ENCODE results near the gene EHD4. TPM values are rescaled to one million over a fixed set of nuclear protein-coding genes. Genes with fewer than 3 reads are reported as not detected.

The EHD4 gene
- polyA plus RNA-seq, 2 donors: 12.7 to 13.4 TPM

DNA sequence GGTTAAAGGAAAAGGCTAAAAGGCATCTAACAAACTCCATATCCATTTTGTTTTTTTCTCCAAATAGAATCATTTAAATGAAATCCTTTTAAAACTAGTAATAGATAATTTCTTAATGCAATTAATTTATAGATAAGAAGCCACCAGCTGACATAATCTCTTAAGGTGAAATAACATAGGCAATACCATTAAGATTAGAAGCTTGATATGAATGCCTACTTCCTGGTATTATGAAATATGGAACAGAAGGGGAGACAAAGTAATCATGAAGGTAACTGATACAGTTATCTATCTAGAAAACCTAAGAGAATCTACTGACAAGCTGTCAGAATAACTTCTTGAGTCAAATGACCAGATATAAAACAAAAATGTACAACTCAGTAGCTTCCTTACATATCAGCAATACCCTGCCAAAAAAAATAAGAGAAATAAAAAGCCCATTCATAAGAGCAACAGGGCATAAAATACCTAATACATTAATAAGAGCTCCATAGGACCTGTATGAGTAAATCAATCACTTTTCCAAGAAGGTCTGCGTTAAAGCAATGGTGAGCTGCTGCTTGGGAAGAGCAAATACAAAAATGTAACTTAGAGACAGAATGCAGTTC, 10.7 kb downstream of the EHD4 start:
- Histone ChIP-seq H3K9me3 (ENCODE audit: control insufficient read depth in 2 of 2, insufficient read depth in 1 of 2, low read depth in 1 of 2, low read length in 1 of 2) (no peaks in the 10 kb centered on the region), H3K4me3 (ENCODE audit: low read depth in 1 of 2, low read length in 2 of 2) (no peak overlapping the region), H3K27ac (ENCODE audit: low read depth in 2 of 2, low read length in 1 of 2) (no peak overlapping the region), H3K27me3 (ENCODE audit: control insufficient read depth in 1 of 2, insufficient read depth in 2 of 2, low read length in 2 of 2) (no peaks in the 10 kb centered on the region), H3K4me1 (ENCODE audit: control insufficient read depth in 2 of 2, insufficient read depth in 2 of 2, low read length in 1 of 2) (peaks cover 0 to 8% of the 10 kb centered on the region in 2 donors), H3K36me3 (ENCODE audit: control insufficient read depth in 2 of 2, insufficient read depth in 2 of 2, low read length in 1 of 2) (no peaks in the 10 kb centered on the region)
- 58 to 59% methylated on average over 1 of the region's 1 CpG for WGBS, 2 donors

GRCh38 chr15:41961001-41961518, 11.3 kb downstream of the EHD4 start:
- no peak overlapping the region for H3K27ac ChIP-seq (ENCODE audit: low read depth in 2 of 2, low read length in 1 of 2)
- no peaks in the 10 kb centered on the region for H3K27me3 ChIP-seq (ENCODE audit: control insufficient read depth in 1 of 2, insufficient read depth in 2 of 2, low read length in 2 of 2)
- 51 to 63% methylated on average over 2 of the region's 2 CpGs for WGBS, 2 donors
- peaks cover 0 to 4% of the 10 kb centered on the region in 2 donors for H3K4me1 ChIP-seq (ENCODE audit: control insufficient read depth in 2 of 2, insufficient read depth in 2 of 2, low read length in 1 of 2)
- H3K36me3 ChIP-seq (ENCODE audit: control insufficient read depth in 2 of 2, insufficient read depth in 2 of 2, low read length in 1 of 2): peaks cover 0 to 2% of the 10 kb centered on the region in 2 donors
- no peak overlapping the region for H3K4me3 ChIP-seq (ENCODE audit: low read depth in 1 of 2, low read length in 2 of 2)
- H3K9me3 ChIP-seq (ENCODE audit: control insufficient read depth in 2 of 2, insufficient read depth in 1 of 2, low read depth in 1 of 2, low read length in 1 of 2): no peaks in the 10 kb centered on the region

GRCh38 chr15:41958002-41958420, 14.3 kb downstream of the EHD4 start:
- H3K4me3 ChIP-seq (ENCODE audit: low read depth in 1 of 2, low read length in 2 of 2): no peak overlapping the region
- no peaks in the 10 kb centered on the region for H3K9me3 ChIP-seq (ENCODE audit: control insufficient read depth in 2 of 2, insufficient read depth in 1 of 2, low read depth in 1 of 2, low read length in 1 of 2)
- H3K27ac ChIP-seq (ENCODE audit: low read depth in 2 of 2, low read length in 1 of 2): no peak overlapping the region
- peaks cover 0 to 7% of the 10 kb centered on the region in 2 donors for H3K36me3 ChIP-seq (ENCODE audit: control insufficient read depth in 2 of 2, insufficient read depth in 2 of 2, low read length in 1 of 2)
- no peaks in the 10 kb centered on the region for H3K27me3 ChIP-seq (ENCODE audit: control insufficient read depth in 1 of 2, insufficient read depth in 2 of 2, low read length in 2 of 2)
- peaks cover 0 to 3% of the 10 kb centered on the region in 2 donors for H3K4me1 ChIP-seq (ENCODE audit: control insufficient read depth in 2 of 2, insufficient read depth in 2 of 2, low read length in 1 of 2)
- 79 to 80% methylated on average over 7 of the region's 7 CpGs for WGBS, 2 donors

DNA sequence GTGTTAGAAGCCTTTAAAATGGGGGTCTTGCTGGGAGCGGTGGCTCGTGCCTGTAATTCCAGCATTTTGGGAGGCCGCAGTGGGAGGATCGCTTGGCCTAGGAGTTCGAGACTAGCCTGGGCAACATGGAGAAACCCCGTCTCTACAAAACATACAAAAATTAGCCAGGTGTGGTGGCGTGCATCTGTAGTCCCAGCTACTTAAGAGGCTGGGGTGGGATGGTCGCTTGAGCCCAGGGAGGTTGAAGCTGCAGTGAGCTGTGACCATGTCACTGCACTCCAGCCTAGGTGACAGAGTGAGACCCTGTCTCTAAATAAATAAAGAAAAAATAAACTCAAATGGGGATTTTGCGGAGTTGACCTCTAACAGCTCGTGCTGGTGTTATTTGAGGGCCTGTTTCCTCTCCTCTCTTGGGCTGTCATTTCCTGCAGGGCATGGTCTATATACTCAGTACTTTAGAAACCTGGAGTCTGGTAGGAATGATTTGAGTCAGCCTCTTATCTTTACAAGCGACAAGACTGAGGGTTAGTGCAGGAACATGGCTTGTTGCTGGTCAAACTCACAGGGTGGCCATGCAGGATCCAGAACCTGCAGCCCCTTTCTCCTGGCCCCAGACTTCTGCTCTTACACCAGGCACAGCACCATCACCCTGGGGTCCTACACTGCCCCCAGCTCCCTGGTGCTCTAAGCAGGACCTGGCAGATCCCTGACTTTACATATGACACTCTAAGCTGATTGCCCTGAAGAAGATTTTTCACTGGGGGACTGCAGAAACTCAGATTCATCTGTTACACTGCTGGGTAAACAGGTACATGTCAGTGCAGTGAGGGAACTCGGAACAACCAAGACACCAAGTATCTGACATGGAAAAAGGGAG, 15.1 kb downstream of the EHD4 start:
- Histone ChIP-seq H3K9me3 (ENCODE audit: control insufficient read depth in 2 of 2, insufficient read depth in 1 of 2, low read depth in 1 of 2, low read length in 1 of 2) (no peaks in the 10 kb centered on the region), H3K27ac (ENCODE audit: low read depth in 2 of 2, low read length in 1 of 2) (no peak overlapping the region)
- WGBS, 2 donors: 81 to 88% methylated on average over 12 of the region's 12 CpGs

DNA sequence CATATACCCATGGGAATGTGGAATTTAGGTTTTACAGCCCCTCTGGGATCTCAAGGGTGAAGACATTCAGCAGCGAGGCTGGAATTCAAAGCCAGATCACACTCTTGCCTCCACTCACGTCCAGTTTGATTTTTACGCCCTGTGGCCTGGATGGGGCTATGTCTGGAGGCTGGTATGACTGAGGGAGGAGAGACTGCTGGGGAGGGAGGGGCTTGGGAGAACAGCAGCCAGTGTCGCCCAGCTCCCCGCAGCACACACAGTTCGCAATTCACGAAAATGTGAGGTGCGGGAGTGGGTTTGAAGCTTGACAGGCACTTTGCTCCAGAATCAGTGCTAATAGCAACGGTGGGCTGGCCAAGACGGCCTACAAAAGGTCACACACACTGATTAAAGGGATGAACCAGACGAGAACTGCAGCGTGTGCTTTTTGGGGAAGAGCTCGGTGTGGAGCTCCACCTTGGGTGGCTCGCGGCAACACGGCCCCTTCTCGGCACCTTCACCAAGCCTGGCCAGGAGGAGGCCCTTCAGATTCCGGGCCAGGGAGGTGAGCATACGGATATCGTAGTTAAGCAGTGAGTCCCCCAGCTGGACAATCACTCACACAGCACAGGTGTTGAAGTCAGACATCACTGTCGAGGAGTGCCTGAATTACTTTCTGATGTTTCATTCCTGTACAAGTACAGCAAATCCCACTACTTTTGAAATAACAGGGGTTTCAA, 16.4 kb downstream of the EHD4 start:
- WGBS, 2 donors: 69 to 81% methylated on average over 21 of the region's 21 CpGs
- peaks cover 0 to 3% of the 10 kb centered on the region in 2 donors for H3K4me1 ChIP-seq (ENCODE audit: control insufficient read depth in 2 of 2, insufficient read depth in 2 of 2, low read length in 1 of 2)
- no peak overlapping the region for H3K4me3 ChIP-seq (ENCODE audit: low read depth in 1 of 2, low read length in 2 of 2)
- H3K27ac ChIP-seq (ENCODE audit: low read depth in 2 of 2, low read length in 1 of 2): no peak overlapping the region
- H3K27me3 ChIP-seq (ENCODE audit: control insufficient read depth in 1 of 2, insufficient read depth in 2 of 2, low read length in 2 of 2): no peaks in the 10 kb centered on the region
- H3K9me3 ChIP-seq (ENCODE audit: control insufficient read depth in 2 of 2, insufficient read depth in 1 of 2, low read depth in 1 of 2, low read length in 1 of 2): no peaks in the 10 kb centered on the region
- peaks cover 0 to 8% of the 10 kb centered on the region in 2 donors for H3K36me3 ChIP-seq (ENCODE audit: control insufficient read depth in 2 of 2, insufficient read depth in 2 of 2, low read length in 1 of 2)

More for the DNA sequence above, 15.1 kb downstream of the EHD4 start:
- H3K36me3 ChIP-seq (ENCODE audit: control insufficient read depth in 2 of 2, insufficient read depth in 2 of 2, low read length in 1 of 2): peaks cover 0 to 8% of the 10 kb centered on the region in 2 donors
- peaks cover 0 to 3% of the 10 kb centered on the region in 2 donors for H3K4me1 ChIP-seq (ENCODE audit: control insufficient read depth in 2 of 2, insufficient read depth in 2 of 2, low read length in 1 of 2)
- H3K4me3 ChIP-seq (ENCODE audit: low read depth in 1 of 2, low read length in 2 of 2): no peak overlapping the region
- no peaks in the 10 kb centered on the region for H3K27me3 ChIP-seq (ENCODE audit: control insufficient read depth in 1 of 2, insufficient read depth in 2 of 2, low read length in 2 of 2)

GRCh38 chr15:41955100-41955499, 17.3 kb downstream of the EHD4 start:
- Histone ChIP-seq H3K36me3 (ENCODE audit: control insufficient read depth in 2 of 2, insufficient read depth in 2 of 2, low read length in 1 of 2) (peaks cover 0 to 13% of the 10 kb centered on the region in 2 donors), H3K4me3 (ENCODE audit: low read depth in 1 of 2, low read length in 2 of 2) (no peak overlapping the region), H3K27me3 (ENCODE audit: control insufficient read depth in 1 of 2, insufficient read depth in 2 of 2, low read length in 2 of 2) (no peaks in the 10 kb centered on the region), H3K27ac (ENCODE audit: low read depth in 2 of 2, low read length in 1 of 2) (no peak overlapping the region), H3K9me3 (ENCODE audit: control insufficient read depth in 2 of 2, insufficient read depth in 1 of 2, low read depth in 1 of 2, low read length in 1 of 2) (no peaks in the 10 kb centered on the region), H3K4me1 (ENCODE audit: control insufficient read depth in 2 of 2, insufficient read depth in 2 of 2, low read length in 1 of 2) (peaks cover 0 to 3% of the 10 kb centered on the region in 2 donors)
- 83 to 90% methylated on average over 7 of the region's 7 CpGs for WGBS, 2 donors

- H3K27ac ChIP-seq (ENCODE audit: low read depth in 2 of 2, low read length in 1 of 2): no peak overlapping the region
- peaks cover 0 to 13% of the 10 kb centered on the region in 2 donors for H3K36me3 ChIP-seq (ENCODE audit: control insufficient read depth in 2 of 2, insufficient read depth in 2 of 2, low read length in 1 of 2)
- no peaks in the 10 kb centered on the region for H3K9me3 ChIP-seq (ENCODE audit: control insufficient read depth in 2 of 2, insufficient read depth in 1 of 2, low read depth in 1 of 2, low read length in 1 of 2)
- WGBS, 2 donors: 87 to 89% methylated on average over 6 of the region's 6 CpGs
- H3K4me3 ChIP-seq (ENCODE audit: low read depth in 1 of 2, low read length in 2 of 2): no peak overlapping the region
- H3K4me1 ChIP-seq (ENCODE audit: control insufficient read depth in 2 of 2, insufficient read depth in 2 of 2, low read length in 1 of 2): peaks cover 0 to 5% of the 10 kb centered on the region in 2 donors
- H3K27me3 ChIP-seq (ENCODE audit: control insufficient read depth in 1 of 2, insufficient read depth in 2 of 2, low read length in 2 of 2): no peaks in the 10 kb centered on the region
These were observed 18.3 kb downstream of the EHD4 start for GRCh38 chr15:41954036-41954435.

DNA sequence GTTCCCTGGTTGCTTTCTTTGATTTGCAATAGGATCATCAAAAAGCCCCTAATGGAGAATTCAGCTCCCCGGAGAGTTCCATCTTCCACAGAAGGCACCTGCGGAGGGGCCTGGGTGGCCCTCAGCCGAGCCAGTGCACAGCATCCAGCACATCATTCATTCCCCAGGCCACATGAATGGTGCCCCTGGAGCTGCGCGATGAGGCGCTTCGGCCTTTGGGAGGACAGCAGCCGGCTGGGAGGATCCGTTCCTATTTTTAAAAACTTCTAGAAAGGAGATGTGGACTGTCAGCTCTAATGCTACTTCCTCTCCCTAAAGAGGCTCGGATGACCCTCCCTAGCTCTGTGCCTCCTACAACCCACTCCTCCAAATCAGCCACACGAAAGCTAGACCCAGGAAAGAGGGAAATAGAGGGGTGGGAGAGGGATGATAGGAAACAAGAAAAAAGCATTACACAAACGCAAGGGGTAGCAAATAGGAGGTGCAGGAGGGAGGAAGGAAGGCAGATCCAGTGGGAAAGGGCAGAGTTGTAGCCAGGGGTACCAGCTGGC, 20.3 kb downstream of the EHD4 start:
- 85% methylated on average over 12 of the region's 12 CpGs for WGBS, 2 donors
- Histone ChIP-seq H3K9me3 (ENCODE audit: control insufficient read depth in 2 of 2, insufficient read depth in 1 of 2, low read depth in 1 of 2, low read length in 1 of 2) (no peaks in the 10 kb centered on the region), H3K27me3 (ENCODE audit: control insufficient read depth in 1 of 2, insufficient read depth in 2 of 2, low read length in 2 of 2) (no peaks in the 10 kb centered on the region), H3K36me3 (ENCODE audit: control insufficient read depth in 2 of 2, insufficient read depth in 2 of 2, low read length in 1 of 2) (peaks cover 0 to 13% of the 10 kb centered on the region in 2 donors), H3K4me3 (ENCODE audit: low read depth in 1 of 2, low read length in 2 of 2) (no peak overlapping the region), H3K4me1 (ENCODE audit: control insufficient read depth in 2 of 2, insufficient read depth in 2 of 2, low read length in 1 of 2) (peaks cover 0 to 6% of the 10 kb centered on the region in 2 donors), H3K27ac (ENCODE audit: low read depth in 2 of 2, low read length in 1 of 2) (no peak overlapping the region)

DNA sequence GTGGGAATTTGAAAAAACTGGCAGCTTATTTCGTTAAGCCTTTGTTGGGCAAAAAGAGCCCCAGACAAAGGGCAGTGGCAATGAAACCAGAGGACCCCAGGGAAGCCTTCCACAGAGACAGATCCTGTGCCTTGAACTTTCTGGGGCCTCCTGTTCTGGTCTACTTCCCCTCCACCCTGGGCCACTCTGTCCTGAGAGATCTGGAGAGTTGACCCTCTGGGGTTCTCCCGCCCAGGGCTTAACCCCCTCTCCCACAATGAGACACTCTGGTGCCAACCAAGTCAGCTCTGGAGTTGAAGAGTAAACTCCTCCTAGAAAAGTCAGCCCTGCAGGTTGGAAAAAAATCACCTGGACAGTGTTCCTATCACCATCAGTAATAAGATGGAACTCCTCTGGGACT, 20.8 kb downstream of the EHD4 start:
- 47 to 54% methylated on average over 2 of the region's 2 CpGs for WGBS, 2 donors
- Histone ChIP-seq H3K27ac (ENCODE audit: low read depth in 2 of 2, low read length in 1 of 2) (peak overlapping the region in 1 of 2 donors; percentile 2), H3K36me3 (ENCODE audit: control insufficient read depth in 2 of 2, insufficient read depth in 2 of 2, low read length in 1 of 2) (peaks cover 0 to 13% of the 10 kb centered on the region in 2 donors), H3K4me3 (ENCODE audit: low read depth in 1 of 2, low read length in 2 of 2) (no peak overlapping the region), H3K27me3 (ENCODE audit: control insufficient read depth in 1 of 2, insufficient read depth in 2 of 2, low read length in 2 of 2) (no peaks in the 10 kb centered on the region), H3K4me1 (ENCODE audit: control insufficient read depth in 2 of 2, insufficient read depth in 2 of 2, low read length in 1 of 2) (peaks cover 0 to 9% of the 10 kb centered on the region in 2 donors), H3K9me3 (ENCODE audit: control insufficient read depth in 2 of 2, insufficient read depth in 1 of 2, low read depth in 1 of 2, low read length in 1 of 2) (no peaks in the 10 kb centered on the region)
